GM21526 (cell line): ENCODE data around the gene PHYH.

Experiments
- ATAC-seq: cut with Tn5 transposase; IDR thresholded peaks from one replicate; pipeline ENCODE4 v1.9.1; 2021; ENCODE audit warnings: moderate library complexity; ENCODE audit not compliant: unreplicated experiment, low FRiP score

PHYH gene

DNA sequence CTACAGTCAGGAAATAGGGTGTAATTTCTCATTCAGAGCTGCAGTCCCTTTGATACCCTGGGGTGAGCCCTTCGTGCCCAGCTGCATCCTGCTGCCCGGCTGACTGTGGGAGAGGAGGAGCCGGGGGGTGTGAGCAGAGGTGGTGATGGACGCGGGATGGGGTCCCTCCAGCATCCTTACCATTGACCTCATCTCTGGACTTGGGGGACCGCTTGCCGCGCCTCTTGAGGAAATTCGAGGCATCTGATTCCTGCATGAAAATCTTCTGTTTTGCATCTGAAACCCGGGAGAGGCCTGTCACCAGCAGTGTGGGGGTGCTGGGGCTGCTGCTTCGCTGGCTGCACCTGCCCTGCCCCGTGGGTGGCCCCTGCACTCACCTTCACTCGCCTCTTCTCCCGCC, 66.5 kb downstream of the PHYH start:
- no peak for ATAC-seq

GRCh38 chr10:13231808-13232207, 68.1 kb downstream of the PHYH start:
- ATAC-seq: no peak

- no peak for ATAC-seq
Observed at GRCh38 chr10:13231190-13231589, 68.7 kb downstream of the PHYH start.
